Activated T-cell treated with anti-CD3 and anti-CD28 coated beads for 48 hours (primary cell): ENCODE data around the gene LRRC74B.

Experiments
- DNase-seq: peaks from one replicate; pipeline ENCODE4 v3.0.0-alpha.2; 2020; ENCODE audit warnings: low read depth

LRRC74B gene

GRCh38 chr22:21104126-21104691 is 58.5 kb downstream of the LRRC74B start:
- no peak for DNase-seq

- no peak for DNase-seq
Observed at GRCh38 chr22:21105294-21105693, 59.5 kb downstream of the LRRC74B start.

- DNase-seq: no peak
Observed at GRCh38 chr22:21106000-21106399, 60.3 kb downstream of the LRRC74B start.

GRCh38 chr22:21108379-21109115 is 62.8 kb downstream of the LRRC74B start:
- DNase-seq: no peak
